PC-3 (cell line): ENCODE results near the gene LMCD1. TPM values are rescaled to one million over a fixed set of nuclear protein-coding genes. Genes with fewer than 3 reads are reported as not detected.

Experiments used
- ATAC-seq: fragments of 200-7000 bp; cut with Tn5 transposase; 2 replicates; pipeline ENCODE4 v1.9.1; 2020; ENCODE audit warnings: mild to moderate bottlenecking, moderate library complexity
- BruUV-seq: library from RNA; stranded (reverse); fragments of 400-500 nt; replicated peaks from 2 replicates; lab custom pipeline; 2021; lab: Mats Ljungman, UMichigan
- CTCF ChIA-PET: fragments of 300-600 bp; sonication (Branson Sonifier 250); formaldehyde crosslinking; loops from one replicate; lab custom pipeline; 2022; ENCODE audit warnings: antibody characterized with exemption; lab: Charles Lee
- POLR2A ChIA-PET: fragments of 300-600 bp; sonication (Branson Sonifier 250); formaldehyde crosslinking; loops from one replicate; lab custom pipeline; 2022; ENCODE audit warnings: antibody characterized with exemption; ENCODE audit not compliant: unreplicated experiment; lab: Charles Lee
- DNase-seq: peaks from one replicate; pipeline ENCODE4 v3.0.0-alpha.2; 2015
- H2AFZ ChIP-seq: fragments of 300-600 bp; sonication (generic); 2 replicates; pipeline ENCODE4 v1.6.0; 2016; ENCODE audit warnings: antibody characterized with exemption, low read length
- H3F3A ChIP-seq: fragments of 300-600 bp; sonication (generic); one replicate; pipeline ENCODE4 v1.6.0; 2017; ENCODE audit warnings: antibody characterized with exemption, low read length, control low read depth, mild to moderate bottlenecking; ENCODE audit not compliant: unreplicated experiment
- H3K27ac ChIP-seq: fragments of 300-600 bp; sonication (generic); 2 replicates; pipeline ENCODE4 v1.5.1; 2016; ENCODE audit warnings: mild to moderate bottlenecking, low read length
- H3K27me3 ChIP-seq: fragments of 300-600 bp; sonication (generic); 2 replicates; pipeline ENCODE4 v1.6.1; 2016; ENCODE audit warnings: low read length, mixed read lengths
- H3K36me3 ChIP-seq: fragments of 300-600 bp; sonication (generic); 2 replicates; pipeline ENCODE4 v1.6.1; 2016; ENCODE audit warnings: low read depth, mixed run types, low read length, mixed read lengths
- H3K4me1 ChIP-seq: fragments of 300-600 bp; sonication (generic); 2 replicates; pipeline ENCODE4 v1.5.1; 2016; ENCODE audit warnings: low read length; ENCODE audit not compliant: insufficient read depth
- H3K4me2 ChIP-seq: fragments of 300-600 bp; sonication (generic); 2 replicates; pipeline ENCODE4 v1.6.0; 2016; ENCODE audit warnings: low read length
- H3K4me3 ChIP-seq: fragments of 300-600 bp; sonication (generic); 2 replicates; pipeline ENCODE4 v1.5.1; 2016; ENCODE audit warnings: mild to moderate bottlenecking, low read length, mixed read lengths
- H3K79me2 ChIP-seq: fragments of 300-600 bp; sonication (generic); 2 replicates; pipeline ENCODE4 v1.6.1; 2017; ENCODE audit warnings: low read length, mixed read lengths
- H3K9ac ChIP-seq: fragments of 300-600 bp; sonication (generic); 2 replicates; pipeline ENCODE4 v1.6.0; 2016; ENCODE audit warnings: mild to moderate bottlenecking, low read length
- H3K9me2 ChIP-seq: fragments of 300-600 bp; sonication (generic); replicated peaks from 2 replicates; pipeline ENCODE4 v1.6.1; 2016; ENCODE audit warnings: mixed run types, low read length, mixed read lengths
- H3K9me3 ChIP-seq: fragments of 300-600 bp; sonication (generic); 2 replicates; pipeline ENCODE4 v1.6.1; 2016; ENCODE audit warnings: low read length, mixed read lengths
- H4K20me1 ChIP-seq: fragments of 300-600 bp; sonication (generic); 2 replicates; pipeline ENCODE4 v1.6.1; 2016; ENCODE audit warnings: low read length, mixed read lengths
- CTCF ChIP-seq: fragments of 300-600 bp; sonication (generic); conservative IDR thresholded peaks from 2 replicates; pipeline ENCODE4 v1.5.1; 2017; ENCODE audit warnings: antibody characterized with exemption, low read depth, mild to moderate bottlenecking, low read length
- EZH2 ChIP-seq: fragments of 300-600 bp; sonication (generic); IDR thresholded peaks from one replicate; pipeline ENCODE4 v1.6.1; 2017; ENCODE audit warnings: antibody characterized with exemption, mild to moderate bottlenecking, low read length; ENCODE audit not compliant: unreplicated experiment
- EZH2phosphoT487 ChIP-seq: fragments of 300-600 bp; sonication (generic); IDR thresholded peaks from 2 replicates; pipeline ENCODE4 v1.6.1; 2018; ENCODE audit warnings: mild to moderate bottlenecking, antibody characterized with exemption, low read length, borderline replicate concordance
- intact Hi-C: fragments of 100-400 bp; cut with micrococcal nuclease; formaldehyde crosslinking; loops from 2 replicates; pipeline ENCODE4 v1.9.0; 2023
- total RNA-seq: library from RNA; depleted of rRNA; stranded (reverse); fragments of >200 nt; gene quantifications from 2 replicates; pipeline ENCODE4 v1.2.3, GENCODE V29; 2014

LMCD1 gene
- total RNA-seq, 1 experiment from 2014 or later = 9.1 TPM

GRCh38 chr3:8552223-8552762 lies 50.7 kb downstream of the LMCD1 start:
- H2AFZ ChIP-seq = no peak overlapping the region
- no peak overlapping the region for H3K27ac ChIP-seq
- DNase-seq = no peak
- no peaks in the 10 kb centered on the region for H3K9me2 ChIP-seq
- H4K20me1 ChIP-seq = no peaks in the 10 kb centered on the region
- H3K4me1 ChIP-seq = no peaks in the 10 kb centered on the region
- no peak overlapping the region for H3K9ac ChIP-seq
- CTCF ChIA-PET = no interaction called here
- H3K36me3 ChIP-seq = no peaks in the 10 kb centered on the region
- intact Hi-C loops = no loop called here
- no peaks in the 10 kb centered on the region for H3K27me3 ChIP-seq
- H3K79me2 ChIP-seq = no peaks in the 10 kb centered on the region
- TF ChIP-seq EZH2phosphoT487 = no peak
- ATAC-seq = no peak
- no TSS peak for BruUV-seq
- no peaks in the 10 kb centered on the region for H3K9me3 ChIP-seq
- H3F3A ChIP-seq = no peaks in the 10 kb centered on the region
- no peak overlapping the region for H3K4me2 ChIP-seq
- H3K4me3 ChIP-seq = no peak overlapping the region
- POLR2A ChIA-PET = interaction anchor here (0.6 kb wide), 1 partner anchor 25 kb away, joined by 3 read pairs; no protein-coding TSS in a partner anchor

GRCh38 chr3:8553405-8553804 lies 51.8 kb downstream of the LMCD1 start:
- intact Hi-C loops = no loop called here
- DNase-seq (no peak), ATAC-seq (no peak)
- Histone ChIP-seq H3K27me3 (no peaks in the 10 kb centered on the region), H3K9me2 (no peaks in the 10 kb centered on the region), H3K9me3 (no peaks in the 10 kb centered on the region), H3K79me2 (no peaks in the 10 kb centered on the region), H3K27ac (no peak overlapping the region), H3F3A (no peaks in the 10 kb centered on the region), H3K4me2 (no peak overlapping the region), H3K4me3 (no peak overlapping the region), H3K9ac (no peak overlapping the region), H4K20me1 (no peaks in the 10 kb centered on the region), H2AFZ (no peak overlapping the region), H3K4me1 (no peaks in the 10 kb centered on the region), H3K36me3 (no peaks in the 10 kb centered on the region)
- POLR2A ChIA-PET = no interaction called here
- CTCF ChIA-PET = no interaction called here
- BruUV-seq = no TSS peak
- no peak for TF ChIP-seq EZH2
- no peak for TF ChIP-seq EZH2phosphoT487
- TF ChIP-seq CTCF = no peak

GRCh38 chr3:8554696-8555095 lies 53.1 kb downstream of the LMCD1 start:
- no peak overlapping the region for H3K4me3 ChIP-seq
- no peak overlapping the region for H2AFZ ChIP-seq
- CTCF ChIA-PET = no interaction called here
- H3K9me2 ChIP-seq = no peaks in the 10 kb centered on the region
- no peaks in the 10 kb centered on the region for H3K27me3 ChIP-seq
- no peak overlapping the region for H3K9ac ChIP-seq
- H4K20me1 ChIP-seq = no peaks in the 10 kb centered on the region
- H3K79me2 ChIP-seq = no peaks in the 10 kb centered on the region
- TF ChIP-seq EZH2phosphoT487 = no peak
- no peak for TF ChIP-seq CTCF
- no peak for TF ChIP-seq EZH2
- no peaks in the 10 kb centered on the region for H3K9me3 ChIP-seq
- DNase-seq (no peak), ATAC-seq (no peak)
- POLR2A ChIA-PET = no interaction called here
- no peak overlapping the region for H3K4me2 ChIP-seq
- H3K27ac ChIP-seq = no peak overlapping the region
- no peaks in the 10 kb centered on the region for H3K4me1 ChIP-seq
- H3F3A ChIP-seq = no peaks in the 10 kb centered on the region
- intact Hi-C loops = no loop called here
- no TSS peak for BruUV-seq
- no peaks in the 10 kb centered on the region for H3K36me3 ChIP-seq
